B cell (primary cell): ENCODE data around the gene CLEC6A. TPM values are rescaled to one million over a fixed set of nuclear protein-coding genes. Genes with fewer than 3 reads are reported as not detected.

Experiments
- ATAC-seq: fragments of 200-7000 bp; cut with Tn5 transposase; one replicate; pipeline ENCODE4 v1.10.0; 2021; ENCODE audit warnings: low read depth, mild to moderate bottlenecking, moderate number of reproducible peaks, moderate library complexity
- CTCF ChIA-PET: fragments of 350-600 bp; sonication (Branson Sonifier 250); formaldehyde crosslinking; loops from one replicate; lab custom pipeline; 2021; ENCODE audit warnings: antibody characterized with exemption, inconsistent platforms; lab: Charles Lee
- POLR2A ChIA-PET: fragments of 350-600 bp; sonication (Branson Sonifier 250); formaldehyde crosslinking; loops from one replicate; lab custom pipeline; 2021; ENCODE audit warnings: antibody characterized with exemption; lab: Charles Lee
- DNase-seq: peaks from one replicate; pipeline ENCODE4 v3.0.0; 2013
- H2AFZ ChIP-seq: 2 replicates; pipeline ENCODE4 v1.6.1; 2012; ENCODE audit warnings: mild to moderate bottlenecking, low read depth, low read length; ENCODE audit not compliant: insufficient read depth, poor library complexity, severe bottlenecking
- H3K27ac ChIP-seq, 2 donors: 1 replicate in 1 of 2; 2 replicates in 1 of 2; pipeline ENCODE4 v1.5.1; 2012 to 2013; ENCODE audit warnings: low read length in 2 of 2, mild to moderate bottlenecking in 2 of 2, moderate library complexity in 1 of 2
- H3K27me3 ChIP-seq, 4 experiments: fragments of 200-600 bp in 1 of 4; sonication (generic) in 1 of 4; replicated peaks in 1 of 4; 1 replicate in 2 of 4; 2 replicates in 2 of 4; pipeline versions ENCODE4 v1.6.1 to v1.7.0; 2013 to 2016; ENCODE audit warnings: low read length in 3 of 4, mild to moderate bottlenecking in 2 of 4, mixed read lengths in 1 of 4, moderate library complexity in 1 of 4; ENCODE audit not compliant: insufficient read depth in 4 of 4, control insufficient read depth in 3 of 4; ENCODE audit errors: control extremely low read depth in 1 of 4
- H3K36me3 ChIP-seq, 2 experiments: replicated peaks in 1 of 2; 1 replicate in 1 of 2; 2 replicates in 1 of 2; pipeline versions ENCODE4 v1.6.1 to v1.7.1; 2013; ENCODE audit warnings: low read length in 1 of 2; ENCODE audit not compliant: insufficient read depth in 2 of 2, control insufficient read depth in 1 of 2; ENCODE audit errors: control extremely low read depth in 1 of 2, extremely low read depth in 1 of 2
- H3K4me1 ChIP-seq, 2 donors: fragments of 200-600 bp in 1 of 2; sonication (generic) in 1 of 2; 1 replicate in 1 of 2; 2 replicates in 1 of 2; pipeline versions ENCODE4 v1.5.1 to v1.6.1; 2013 to 2017; ENCODE audit warnings: low read length in 2 of 2; ENCODE audit not compliant: control insufficient read depth in 2 of 2, insufficient read depth in 2 of 2
- H3K4me2 ChIP-seq: replicated peaks from 2 replicates; pipeline ENCODE3; 2012; ENCODE audit warnings: mild to moderate bottlenecking, low read depth, low read length; ENCODE audit not compliant: poor library complexity, severe bottlenecking
- H3K4me3 ChIP-seq, 5 experiments: fragments of 200-600 bp in 1 of 5; sonication (generic) in 1 of 5; 1 replicate in 3 of 5; 2 replicates in 2 of 5; pipeline versions ENCODE4 v1.5.1 to v1.7.0; 2011 to 2016; ENCODE audit warnings: low read length in 4 of 5, mild to moderate bottlenecking in 4 of 5, low read depth in 2 of 5, control low read depth in 1 of 5, moderate library complexity in 1 of 5; ENCODE audit not compliant: insufficient read depth in 1 of 5; ENCODE audit errors: control extremely low read depth in 1 of 5, extremely low read depth in 1 of 5
- H3K79me2 ChIP-seq: fragments of 200-600 bp; sonication (generic); one replicate; pipeline ENCODE4 v1.6.0; 2016; ENCODE audit warnings: low read length; ENCODE audit not compliant: control insufficient read depth, insufficient read depth
- H3K9ac ChIP-seq: fragments of 200-600 bp; sonication (generic); 2 replicates; pipeline ENCODE4 v1.6.1; 2017; ENCODE audit warnings: mild to moderate bottlenecking, low read length, moderate library complexity
- H3K9me3 ChIP-seq, 3 donors: one replicate each; pipeline versions ENCODE4 v1.6.1 to v1.7.1; 2013; ENCODE audit warnings: low read length in 2 of 3; ENCODE audit not compliant: control insufficient read depth in 2 of 3, insufficient read depth in 1 of 3; ENCODE audit errors: control extremely low read depth in 1 of 3
- H4K20me1 ChIP-seq: 2 replicates; pipeline ENCODE4 v1.6.0; 2012; ENCODE audit warnings: mild to moderate bottlenecking, low read length; ENCODE audit not compliant: insufficient read depth, control insufficient read depth, poor library complexity, severe bottlenecking
- H3K27ac Mint-ChIP-seq: one replicate; pipeline ENCODE4 v1.8.0; 2021; ENCODE audit warnings: mixed read lengths
- H3K27me3 Mint-ChIP-seq: one replicate; pipeline ENCODE4 v1.8.0; 2021; ENCODE audit warnings: mixed read lengths
- H3K4me1 Mint-ChIP-seq: one replicate; pipeline ENCODE4 v1.8.0; 2021; ENCODE audit warnings: mixed read lengths
- H3K4me3 Mint-ChIP-seq: one replicate; pipeline ENCODE4 v1.8.0; 2021; ENCODE audit warnings: mixed read lengths
- H3K9me3 Mint-ChIP-seq: one replicate; pipeline ENCODE4 v1.8.0; 2022; ENCODE audit warnings: mixed read lengths; ENCODE audit not compliant: insufficient read depth
- CTCF ChIP-seq: fragments of 200-600 bp; IDR thresholded peaks from one replicate; pipeline ENCODE4 v1.8.0; 2022; ENCODE audit warnings: antibody characterized with exemption, mild to moderate bottlenecking
- EZH2 ChIP-seq: IDR thresholded peaks from 2 replicates; pipeline ENCODE4 v1.6.1; 2012; ENCODE audit warnings: borderline replicate concordance, low read depth, mild to moderate bottlenecking, moderate library complexity, low read length; ENCODE audit not compliant: insufficient read depth, poor library complexity, severe bottlenecking
- WGBS: methylation state at CpG from one replicate; pipeline ENCODE4 v1.1.5; 2013; ENCODE audit warnings: missing lambda C conversion rate; ENCODE audit not compliant: insufficient coverage; 5-methylcytosine and 5-hydroxymethylcytosine counted together
- intact Hi-C: fragments of 100-400 bp; cut with micrococcal nuclease; formaldehyde crosslinking; loops from one replicate; pipeline ENCODE4 v1.10.0; 2022
- polyA plus RNA-seq: library from polyadenylated mRNA; depleted of rRNA; stranded (reverse); fragments of >200 nt; gene quantifications from 2 replicates; pipeline ENCODE4 v1.2.3, GENCODE V29; 2012
- total RNA-seq, 2 donors: library from RNA; stranded (reverse); fragments of 120-200 nt in 1 of 2; gene quantifications; 1 replicate in 1 of 2; 2 replicates in 1 of 2; pipeline versions ENCODE4 v1.2.3 to v1.2.4, GENCODE V29; 2013 to 2022

CLEC6A gene
- total and polyA plus RNA-seq, 2 donors (not counting 1 experiment from before 2014, with no cell fraction given): 0.07 TPM; not detected in 1

- TF ChIP-seq CTCF (no peak), EZH2 (no peak)
- H3K4me1 ChIP-seq: no peaks in the 10 kb centered on the region
- ATAC-seq (no peak), DNase-seq (no peak)
- no peaks in the 10 kb centered on the region for H3K36me3 ChIP-seq
- H3K4me3 ChIP-seq: no peak overlapping the region
- Mint-ChIP-seq H3K27me3 (peaks cover 35% of the 10 kb centered on the region), H3K9me3 (no peaks in the 10 kb centered on the region), H3K4me3 (no peak overlapping the region), H3K4me1 (no peaks in the 10 kb centered on the region), H3K27ac (no peak overlapping the region)
- H3K9me3 ChIP-seq: no peaks in the 10 kb centered on the region
- H3K27ac ChIP-seq: no peak overlapping the region
- ChIA-PET POLR2A (no interaction called here), CTCF (interaction anchor here (0.6 kb wide), 1 partner anchor 1172 kb away, joined by 3 read pairs; no protein-coding TSS in a partner anchor)
- H4K20me1 ChIP-seq: no peaks in the 10 kb centered on the region
- H3K79me2 ChIP-seq: no peaks in the 10 kb centered on the region
- H3K27me3 ChIP-seq: no peaks in the 10 kb centered on the region
- no CpG with 5 or more reads among the region's 2 CpGs for WGBS
- no peak overlapping the region for H3K4me2 ChIP-seq
- no peak overlapping the region for H2AFZ ChIP-seq
- no peak overlapping the region for H3K9ac ChIP-seq
- intact Hi-C loops: no loop called here
Observed at GRCh38 chr12:8465301-8465996, 9.7 kb downstream of the CLEC6A start.

GRCh38 chr12:8466241-8466640, 10.5 kb downstream of the CLEC6A start:
- Histone ChIP-seq H3K36me3 (no peaks in the 10 kb centered on the region), H4K20me1 (no peaks in the 10 kb centered on the region), H3K9me3 (no peaks in the 10 kb centered on the region), H3K4me1 (no peaks in the 10 kb centered on the region), H3K27me3 (no peaks in the 10 kb centered on the region), H3K79me2 (no peaks in the 10 kb centered on the region), H3K27ac (no peak overlapping the region), H3K4me2 (no peak overlapping the region), H2AFZ (no peak overlapping the region), H3K4me3 (no peak overlapping the region), H3K9ac (no peak overlapping the region)
- TF ChIP-seq EZH2: no peak
- no peak for TF ChIP-seq CTCF
- H3K4me3 Mint-ChIP-seq: no peak overlapping the region
- H3K27ac Mint-ChIP-seq: no peak overlapping the region
- DNase-seq: no peak
- no peak for ATAC-seq
- no peaks in the 10 kb centered on the region for H3K4me1 Mint-ChIP-seq
- CTCF ChIA-PET: no interaction called here
- no peaks in the 10 kb centered on the region for H3K9me3 Mint-ChIP-seq
- POLR2A ChIA-PET: no interaction called here
- peaks cover 33% of the 10 kb centered on the region for H3K27me3 Mint-ChIP-seq
- intact Hi-C loops: no loop called here
